K562 (cell line): ENCODE results near the gene CRYBB1. TPM values are rescaled to one million over a fixed set of nuclear protein-coding genes. Genes with fewer than 3 reads are reported as not detected.

Experiments used
- CBFA2T3 ChIP-seq: fragments of 450-650 bp; IDR thresholded peaks from 2 replicates; pipeline ENCODE4 v1.6.1; 2017
- CBFB ChIP-seq: sonication (generic); formaldehyde crosslinking; IDR thresholded peaks from 2 replicates; pipeline ENCODE4 v1.4.0; 2020; ENCODE audit warnings: mild to moderate bottlenecking, missing genetic modification reagents
- CHD2 ChIP-seq: IDR thresholded peaks from 2 replicates; pipeline ENCODE4 v1.6.1; 2011; ENCODE audit warnings: low read depth, low read length
- CREB1 ChIP-seq, 2 experiments: sonication (generic) in 1 of 2; formaldehyde crosslinking in 1 of 2; IDR thresholded peaks; 2 replicates each; pipeline versions ENCODE4 v1.6.1 to v1.8.0; 2012 to 2022; ENCODE audit warnings: inconsistent platforms in 1 of 2, mild to moderate bottlenecking in 1 of 2, missing genetic modification reagents in 1 of 2, moderate library complexity in 1 of 2
- GABPB1 ChIP-seq: sonication (generic); formaldehyde crosslinking; IDR thresholded peaks from 2 replicates; pipeline ENCODE4 v1.8.0; 2022; ENCODE audit warnings: mild to moderate bottlenecking, missing genetic modification reagents
- GTF2E2 ChIP-seq: fragments of 200-800 bp; sonication (Bioruptor generic); IDR thresholded peaks from 2 replicates; pipeline ENCODE4 v1.6.1; 2016; ENCODE audit warnings: missing genetic modification characterization, missing compliant biosample characterization
- HNRNPUL1 ChIP-seq: fragments of 200-400 bp; formaldehyde crosslinking; IDR thresholded peaks from 2 replicates; pipeline ENCODE4 v1.6.1; 2017; ENCODE audit warnings: low read length
- NONO ChIP-seq, 2 experiments: fragments of 200-400 bp in 1 of 2; fragments of 450-650 bp in 1 of 2; formaldehyde crosslinking in 1 of 2; IDR thresholded peaks; 2 replicates each; pipeline ENCODE4 v1.6.1; 2017; ENCODE audit warnings: low read depth in 2 of 2, mild to moderate bottlenecking in 2 of 2, moderate library complexity in 2 of 2, low read length in 1 of 2
- NR1H2 ChIP-seq: sonication (generic); formaldehyde crosslinking; IDR thresholded peaks from 2 replicates; pipeline ENCODE4 v1.4.0; 2020; ENCODE audit warnings: mild to moderate bottlenecking, missing genetic modification reagents
- PHF8 ChIP-seq: fragments of 200-600 bp; sonication (generic); IDR thresholded peaks from 2 replicates; pipeline ENCODE4 v1.6.1; 2012; ENCODE audit warnings: mixed run types, mild to moderate bottlenecking, inconsistent platforms, low read length, moderate library complexity, borderline replicate concordance
- POLR2B ChIP-seq: fragments of 450-650 bp; IDR thresholded peaks from 2 replicates; pipeline ENCODE4 v1.6.1; 2018; ENCODE audit warnings: low read depth; ENCODE audit not compliant: partially characterized antibody
- RAD51 ChIP-seq: fragments of 450-650 bp; IDR thresholded peaks from 2 replicates; pipeline ENCODE4 v1.7.1; 2016; ENCODE audit warnings: low read depth, mild to moderate bottlenecking, borderline replicate concordance
- SMAD1 ChIP-seq: fragments of 150-350 bp; IDR thresholded peaks from 2 replicates; pipeline ENCODE4 v1.6.1; 2014; ENCODE audit warnings: low read length, low read depth; ENCODE audit not compliant: partially characterized antibody
- STAT5B ChIP-seq: fragments of 250-450 bp; sonication (Bioruptor Pico); IDR thresholded peaks from 2 replicates; pipeline ENCODE4 v1.8.0; 2021; ENCODE audit warnings: mild to moderate bottlenecking, inconsistent platforms
- TCF7L2 ChIP-seq: fragments of 150-350 bp; IDR thresholded peaks from 2 replicates; pipeline ENCODE4 v1.6.1; 2016; ENCODE audit warnings: low read depth, mild to moderate bottlenecking, low read length, moderate library complexity
- ZNF140 ChIP-seq: fragments of 250-450 bp; sonication (Bioruptor Pico); IDR thresholded peaks from 2 replicates; pipeline ENCODE4 v1.8.0; 2021; ENCODE audit warnings: moderate library complexity, mild to moderate bottlenecking, inconsistent platforms
- ZNF589 ChIP-seq: fragments of 200-800 bp; sonication (Bioruptor generic); IDR thresholded peaks from 2 replicates; pipeline ENCODE4 v1.6.1; 2016; ENCODE audit warnings: low read depth, missing genetic modification characterization, missing compliant biosample characterization
- ZNF668 ChIP-seq: fragments of 250-450 bp; sonication (Bioruptor Pico); IDR thresholded peaks from 2 replicates; pipeline ENCODE4 v1.8.0; 2022; ENCODE audit warnings: mild to moderate bottlenecking, inconsistent platforms
- ZNF830 ChIP-seq: fragments of 250-450 bp; sonication (Bioruptor Pico); IDR thresholded peaks from 2 replicates; pipeline ENCODE4 v1.5.0; 2021; ENCODE audit warnings: mild to moderate bottlenecking
- polyA plus RNA-seq, 8 experiments: library from polyadenylated mRNA; depleted of rRNA in 4 of 8; stranded (reverse) in 5 of 8; unstranded in 3 of 8; fragments of >200 nt; fragmentation: Nextera tagmentation in 2 of 8; fragmentation: Illumina TruSeq in 1 of 8; extraction: Ambion mirVana in 2 of 8; extraction: Trizol in 1 of 8; gene quantifications; 2 replicates each; pipeline versions ENCODE4 v1.2.1 to v1.2.3, GENCODE V29; 2011 to 2014; ENCODE audit warnings: inconsistent platforms in 1 of 8, missing spikeins in 1 of 8
- total RNA-seq, 7 experiments: library from RNA; depleted of rRNA in 6 of 7; stranded (reverse); fragments of >200 nt in 6 of 7; fragmentation: Illumina TruSeq in 2 of 7; extraction: Trizol in 2 of 7; gene quantifications; 2 replicates each; pipeline versions ENCODE4 v1.2.1 to v1.2.3, GENCODE V29; 2011 to 2021; ENCODE audit warnings: low replicate concordance in 1 of 7
- TF ChIP-seq, protein P1 (sequence below): fragments of 450-650 bp; formaldehyde crosslinking; IDR thresholded peaks from 2 replicates; pipeline ENCODE4 v1.4.0; 2022; ENCODE audit warnings: missing genetic modification characterization
- TF ChIP-seq, protein P2 (sequence below): fragments of 450-650 bp; IDR thresholded peaks from 2 replicates; pipeline ENCODE4 v1.6.1; 2014; ENCODE audit warnings: low read depth, mild to moderate bottlenecking, moderate library complexity, borderline replicate concordance
- TF ChIP-seq, protein P3 (sequence below): fragments of 250-450 bp; sonication (Bioruptor Pico); IDR thresholded peaks from 2 replicates; pipeline ENCODE4 v1.4.0; 2020; ENCODE audit warnings: borderline replicate concordance

CRYBB1 gene
- total and polyA plus RNA-seq, 9 of the 15 experiments (the other 6 are each of a cell fraction or from before 2014, with no cell fraction given): 0.16 to 0.45 (median 0.33) TPM; not detected in 2

DNA sequence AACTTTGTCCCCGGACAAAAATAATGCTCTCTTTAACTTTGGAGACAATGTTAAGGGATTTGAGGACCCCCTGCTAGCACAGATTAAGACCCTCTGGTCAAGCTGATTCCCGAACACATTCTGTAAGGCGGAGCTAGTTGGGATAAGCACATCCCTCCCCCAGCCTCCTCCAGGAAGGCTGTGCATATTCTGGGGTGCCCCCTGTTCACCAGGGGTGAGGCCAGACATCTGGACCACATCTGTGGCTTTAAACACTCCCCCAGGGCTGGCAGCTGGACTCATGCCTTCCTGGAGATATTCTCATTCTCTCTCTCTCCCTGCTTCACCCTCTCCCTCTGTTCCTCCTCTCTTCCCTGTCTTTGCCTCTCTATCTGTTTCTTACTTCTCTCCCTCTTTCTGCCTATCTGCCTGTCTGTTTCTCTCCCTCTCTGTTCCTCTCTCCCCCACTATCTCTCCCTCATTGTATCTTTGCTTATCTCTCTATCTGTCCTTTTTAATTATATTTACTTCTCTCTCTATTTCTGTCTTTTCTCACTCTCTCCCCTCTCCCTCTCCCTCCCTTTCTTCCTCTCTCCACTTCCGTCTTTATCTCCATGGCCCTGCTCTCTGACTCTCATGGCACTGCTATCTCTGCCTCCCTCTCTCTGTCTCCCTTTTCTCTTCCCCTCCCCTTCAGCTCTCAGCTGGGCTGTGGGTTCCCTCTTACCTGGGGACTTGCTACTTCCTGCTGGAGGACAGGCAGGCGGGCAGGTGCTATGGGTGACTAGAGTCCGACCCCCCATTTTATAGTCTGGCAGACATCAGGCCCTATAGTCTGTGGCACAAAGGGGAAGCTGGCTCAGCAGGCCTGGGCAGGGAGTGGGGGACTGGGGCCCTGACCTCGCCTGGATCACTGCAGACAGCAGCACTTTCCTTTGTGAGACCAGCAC is at the start of gene CRYBB1 (continued):
- TF ChIP-seq, protein P1, sequence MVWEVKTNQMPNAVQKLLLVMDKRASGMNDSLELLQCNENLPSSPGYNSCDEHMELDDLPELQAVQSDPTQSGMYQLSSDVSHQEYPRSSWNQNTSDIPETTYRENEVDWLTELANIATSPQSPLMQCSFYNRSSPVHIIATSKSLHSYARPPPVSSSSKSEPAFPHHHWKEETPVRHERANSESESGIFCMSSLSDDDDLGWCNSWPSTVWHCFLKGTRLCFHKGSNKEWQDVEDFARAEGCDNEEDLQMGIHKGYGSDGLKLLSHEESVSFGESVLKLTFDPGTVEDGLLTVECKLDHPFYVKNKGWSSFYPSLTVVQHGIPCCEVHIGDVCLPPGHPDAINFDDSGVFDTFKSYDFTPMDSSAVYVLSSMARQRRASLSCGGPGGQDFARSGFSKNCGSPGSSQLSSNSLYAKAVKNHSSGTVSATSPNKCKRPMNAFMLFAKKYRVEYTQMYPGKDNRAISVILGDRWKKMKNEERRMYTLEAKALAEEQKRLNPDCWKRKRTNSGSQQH (CRISPR knock-in tag): peak; percentile 79
- TF ChIP-seq HNRNPUL1: no peak
- no peak for TF ChIP-seq CBFB (CRISPR knock-in tag)
- TF ChIP-seq, protein P2, sequence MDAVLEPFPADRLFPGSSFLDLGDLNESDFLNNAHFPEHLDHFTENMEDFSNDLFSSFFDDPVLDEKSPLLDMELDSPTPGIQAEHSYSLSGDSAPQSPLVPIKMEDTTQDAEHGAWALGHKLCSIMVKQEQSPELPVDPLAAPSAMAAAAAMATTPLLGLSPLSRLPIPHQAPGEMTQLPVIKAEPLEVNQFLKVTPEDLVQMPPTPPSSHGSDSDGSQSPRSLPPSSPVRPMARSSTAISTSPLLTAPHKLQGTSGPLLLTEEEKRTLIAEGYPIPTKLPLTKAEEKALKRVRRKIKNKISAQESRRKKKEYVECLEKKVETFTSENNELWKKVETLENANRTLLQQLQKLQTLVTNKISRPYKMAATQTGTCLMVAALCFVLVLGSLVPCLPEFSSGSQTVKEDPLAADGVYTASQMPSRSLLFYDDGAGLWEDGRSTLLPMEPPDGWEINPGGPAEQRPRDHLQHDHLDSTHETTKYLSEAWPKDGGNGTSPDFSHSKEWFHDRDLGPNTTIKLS: no peak
- no peak for TF ChIP-seq ZNF668
- TF ChIP-seq ZNF140 (CRISPR knock-in tag): no peak
- TF ChIP-seq ZNF830 (CRISPR knock-in tag): no peak
- TF ChIP-seq SMAD1: no peak
- TF ChIP-seq STAT5B (CRISPR knock-in tag): no peak
- TF ChIP-seq TCF7L2: no peak
- TF ChIP-seq CHD2: no peak
- TF ChIP-seq POLR2B: peak; percentile 26
- TF ChIP-seq CREB1 (IDR thresholded peaks at IDR 0.05): no peak
- TF ChIP-seq CREB1 (CRISPR knock-in tag; IDR thresholded peaks at IDR 0.05): no peak
- TF ChIP-seq, protein P3, sequence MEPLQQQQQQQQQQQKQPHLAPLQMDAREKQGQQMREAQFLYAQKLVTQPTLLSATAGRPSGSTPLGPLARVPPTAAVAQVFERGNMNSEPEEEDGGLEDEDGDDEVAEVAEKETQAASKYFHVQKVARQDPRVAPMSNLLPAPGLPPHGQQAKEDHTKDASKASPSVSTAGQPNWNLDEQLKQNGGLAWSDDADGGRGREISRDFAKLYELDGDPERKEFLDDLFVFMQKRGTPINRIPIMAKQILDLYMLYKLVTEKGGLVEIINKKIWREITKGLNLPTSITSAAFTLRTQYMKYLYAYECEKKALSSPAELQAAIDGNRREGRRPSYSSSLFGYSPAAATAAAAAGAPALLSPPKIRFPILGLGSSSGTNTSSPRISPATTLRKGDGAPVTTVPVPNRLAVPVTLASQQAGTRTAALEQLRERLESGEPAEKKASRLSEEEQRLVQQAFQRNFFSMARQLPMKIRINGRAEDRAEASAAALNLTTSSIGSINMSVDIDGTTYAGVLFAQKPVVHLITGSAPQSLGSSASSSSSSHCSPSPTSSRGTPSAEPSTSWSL: no peak
- TF ChIP-seq GTF2E2 (tag): no peak
- no peak for TF ChIP-seq PHF8
- no peak for TF ChIP-seq RAD51
- TF ChIP-seq GABPB1 (CRISPR knock-in tag): no peak
- no peak for TF ChIP-seq NONO (IDR thresholded peaks at IDR 0.05; ENCODE audit: low read depth in 2 of 2, low read length in 1 of 2)
- peak; percentile 78 for TF ChIP-seq CBFA2T3
- TF ChIP-seq ZNF589 (CRISPR knock-in tag): no peak
- no peak for TF ChIP-seq NR1H2 (CRISPR knock-in tag)
